Immature natural killer cell (primary cell): ENCODE measurements around the gene TAF4B. TPM values are rescaled to one million over a fixed set of nuclear protein-coding genes. Genes with fewer than 3 reads are reported as not detected.
A peak's percentile ranks its signal among the peaks of the same experiment; 100 is the strongest.
"Not testable (repeated sequence)": the region's sequence is repeated elsewhere in the genome, so short reads cannot be mapped to it uniquely, and the experiment has no call there.

Experiments used
- DNase-seq, 3 donors: peaks; one replicate each; pipeline ENCODE4 v3.0.0; 2022; ENCODE audit warnings: mixed read lengths in 1 of 3
- H3K27ac Mint-ChIP-seq, 6 donors: one replicate each; pipeline ENCODE4 v1.8.0; 2020; ENCODE audit warnings: mixed read lengths in 6 of 6, mild to moderate bottlenecking in 5 of 6, inconsistent platforms in 4 of 6, moderate library complexity in 3 of 6
- H3K27me3 Mint-ChIP-seq, 3 donors: one replicate each; pipeline ENCODE4 v1.8.0; 2020 to 2021; ENCODE audit warnings: low read depth in 3 of 3, mild to moderate bottlenecking in 3 of 3, mixed read lengths in 3 of 3, moderate library complexity in 3 of 3, inconsistent platforms in 1 of 3
- H3K36me3 Mint-ChIP-seq, 3 donors: one replicate each; pipeline ENCODE4 v1.8.0; 2020; ENCODE audit warnings: mixed read lengths in 3 of 3, inconsistent platforms in 2 of 3, mild to moderate bottlenecking in 2 of 3
- H3K4me1 Mint-ChIP-seq, 2 donors: one replicate each; pipeline ENCODE4 v1.8.0; 2020; ENCODE audit warnings: inconsistent platforms in 2 of 2, mild to moderate bottlenecking in 2 of 2, mixed read lengths in 2 of 2, moderate library complexity in 1 of 2
- H3K4me3 Mint-ChIP-seq, 5 donors: one replicate each; pipeline ENCODE4 v1.8.0; 2020; ENCODE audit warnings: mild to moderate bottlenecking in 5 of 5, mixed read lengths in 5 of 5, inconsistent platforms in 3 of 5, moderate library complexity in 3 of 5
- H3K9me3 Mint-ChIP-seq, 6 donors: one replicate each; pipeline ENCODE4 v1.8.0; 2020; ENCODE audit warnings: mild to moderate bottlenecking in 6 of 6, mixed read lengths in 6 of 6, inconsistent platforms in 4 of 6, moderate library complexity in 3 of 6
- polyA plus RNA-seq, 3 donors: library from polyadenylated mRNA; unstranded; fragments of 300-500 nt; fragmentation: Illumina TruSeq; gene quantifications; one replicate each; pipeline ENCODE4 v1.2.3, GENCODE V29; 2021

Gene TAF4B
- polyA plus RNA-seq: 1 to 10 TPM; 1.0 to 2.4 (median 1.1) TPM

- peak; percentile 69 to 76 (median 72) for DNase-seq
- Mint-ChIP-seq H3K9me3 (no peaks in the 10 kb centered on the region), H3K4me3 (peak within 1 kb of the TSS; percentile 87 to 94 (median 91)), H3K27ac (peak within 1 kb of the TSS in 5 of 6 donors; percentile 79 to 89 (median 81)), H3K4me1 (peaks cover 15 to 22% of the 10 kb centered on the region in 2 donors), H3K36me3 (no peaks in the 10 kb centered on the region), H3K27me3 (peaks cover 0 to 21% (median 4%) of the 10 kb centered on the region in 3 donors)
Observed at GRCh38 chr18:26226229-26227050, at the start of gene TAF4B. Gene TAF4B (plus strand): TSS chr18:26226445. CDS start chr18:26226934, 489 bp downstream.

DNA sequence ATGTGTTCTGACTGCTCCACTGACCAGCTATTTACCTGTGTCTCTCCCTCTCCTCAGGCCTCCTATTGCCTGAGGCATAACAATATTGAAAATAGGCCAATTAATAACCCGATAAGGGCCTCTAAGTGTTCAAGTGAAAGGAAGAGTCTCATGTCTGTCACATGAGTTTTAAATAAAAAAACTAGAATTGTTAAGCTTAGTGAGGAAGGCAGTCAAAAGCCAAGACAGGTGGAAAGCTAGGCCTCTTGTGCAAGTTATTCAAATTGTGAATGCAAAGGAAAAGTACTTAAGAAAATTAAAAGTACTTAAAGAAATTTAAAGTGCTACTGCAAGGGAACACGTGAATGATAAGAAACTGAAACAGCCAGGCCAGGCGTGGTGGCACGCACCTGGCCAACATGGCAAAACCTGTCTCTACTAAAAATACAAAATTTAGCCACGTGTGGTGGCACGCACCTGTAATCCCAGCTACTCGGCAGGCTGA lies 44.9 kb upstream of the TAF4B start:
- Mint-ChIP-seq H3K36me3 (no peaks in the 10 kb centered on the region), H3K27me3 (peaks cover 0 to 5% (median 0%) of the 10 kb centered on the region in 3 donors), H3K4me1 (peaks cover 0 to 8% of the 10 kb centered on the region in 2 donors), H3K27ac (no peak overlapping the region), H3K4me3 (no peak overlapping the region), H3K9me3 (no peaks in the 10 kb centered on the region)
- no peak for DNase-seq

DNA sequence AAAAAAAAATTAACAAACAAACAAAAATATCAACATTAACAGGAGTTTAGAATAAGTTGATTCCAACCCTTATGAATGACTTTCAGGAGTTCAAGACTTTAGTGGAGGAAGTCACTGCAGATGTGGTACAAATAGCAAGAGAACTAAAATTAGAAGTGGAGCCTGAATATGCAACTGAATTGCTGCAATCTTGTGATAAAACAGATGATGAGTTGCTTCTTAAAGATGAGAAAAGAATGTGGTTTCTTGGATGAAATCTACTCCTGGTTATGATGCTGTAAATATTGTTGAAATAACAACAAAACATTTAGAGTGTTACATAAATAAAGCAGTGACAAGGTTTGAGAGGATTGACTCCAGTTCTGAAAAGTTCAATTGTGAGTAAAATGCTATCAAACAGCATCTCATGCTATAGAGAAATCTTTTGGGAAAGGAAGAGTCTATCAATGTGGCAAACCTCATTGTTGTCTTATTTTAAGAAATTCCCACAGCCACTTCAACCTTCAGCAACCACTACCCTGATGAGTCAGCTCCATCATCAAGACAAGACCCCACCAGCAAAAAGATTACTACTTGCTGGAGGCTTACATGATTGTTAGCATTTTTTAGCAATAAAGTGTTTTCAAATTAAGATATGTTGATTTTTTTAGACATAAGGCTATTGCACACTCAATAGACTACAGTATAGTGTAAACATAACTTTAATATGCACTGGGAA lies 42.7 kb upstream of the TAF4B start:
- no peaks in the 10 kb centered on the region for H3K9me3 Mint-ChIP-seq
- H3K4me1 Mint-ChIP-seq: peaks cover 0 to 9% of the 10 kb centered on the region in 2 donors
- H3K27ac Mint-ChIP-seq: no peak overlapping the region
- H3K27me3 Mint-ChIP-seq: peaks cover 0 to 2% (median 0%) of the 10 kb centered on the region in 3 donors
- no peaks in the 10 kb centered on the region for H3K36me3 Mint-ChIP-seq
- H3K4me3 Mint-ChIP-seq: no peak overlapping the region
- no peak for DNase-seq

DNA sequence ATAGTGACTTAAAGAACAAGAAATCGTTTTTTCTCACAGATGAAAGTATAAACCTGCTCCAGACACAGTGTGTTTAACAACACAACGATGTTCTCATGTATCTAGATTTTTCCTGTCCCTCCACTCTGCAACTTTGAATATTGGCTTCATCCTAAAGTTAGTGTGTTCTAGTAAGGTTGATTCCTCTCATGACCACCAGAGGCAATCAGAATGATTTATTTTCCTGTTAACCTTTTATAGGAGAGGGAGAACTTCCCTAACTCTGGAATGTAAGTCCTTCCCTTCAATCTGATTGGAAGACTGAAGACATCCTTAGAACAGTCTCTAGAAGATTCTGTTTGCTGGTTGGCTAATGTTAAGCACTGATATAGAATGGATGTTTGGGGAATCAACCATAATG lies 41.0 kb upstream of the TAF4B start:
- H3K4me3 Mint-ChIP-seq: no peak overlapping the region
- H3K27ac Mint-ChIP-seq: no peak overlapping the region
- H3K9me3 Mint-ChIP-seq: no peaks in the 10 kb centered on the region
- H3K36me3 Mint-ChIP-seq: no peaks in the 10 kb centered on the region
- H3K4me1 Mint-ChIP-seq: peaks cover 5 to 23% of the 10 kb centered on the region in 2 donors
- peaks cover 0 to 2% (median 0%) of the 10 kb centered on the region in 3 donors for H3K27me3 Mint-ChIP-seq
- DNase-seq: no peak

DNA sequence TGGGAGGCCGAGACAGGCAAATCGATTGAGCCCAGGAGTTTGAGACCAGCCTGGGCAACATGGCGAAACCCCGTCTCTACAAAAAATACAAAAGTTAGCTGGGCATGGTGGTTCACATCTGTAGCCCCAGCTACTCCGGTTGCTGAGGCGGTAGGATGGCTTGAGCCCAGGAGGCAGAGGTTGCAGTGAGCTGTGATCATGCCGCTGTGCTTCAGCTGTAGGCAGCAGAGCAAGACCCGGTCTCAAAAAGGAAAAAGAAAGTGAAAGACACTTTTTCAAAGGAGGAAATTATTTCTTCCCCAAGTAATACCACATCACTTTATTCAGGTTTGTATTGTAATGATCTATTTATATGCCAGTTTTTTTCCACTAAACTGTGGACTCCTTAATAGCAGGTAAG lies 35.7 kb upstream of the TAF4B start:
- peak; percentile 26 to 34 (median 26) for DNase-seq
- no peaks in the 10 kb centered on the region for H3K36me3 Mint-ChIP-seq
- no peaks in the 10 kb centered on the region for H3K27me3 Mint-ChIP-seq
- H3K4me3 Mint-ChIP-seq: peak overlapping the region; percentile 75 to 85 (median 81)
- no peaks in the 10 kb centered on the region for H3K9me3 Mint-ChIP-seq
- peak overlapping the region; percentile 73 to 85 (median 82) for H3K27ac Mint-ChIP-seq
- peaks cover 11 to 23% of the 10 kb centered on the region in 2 donors for H3K4me1 Mint-ChIP-seq

DNA sequence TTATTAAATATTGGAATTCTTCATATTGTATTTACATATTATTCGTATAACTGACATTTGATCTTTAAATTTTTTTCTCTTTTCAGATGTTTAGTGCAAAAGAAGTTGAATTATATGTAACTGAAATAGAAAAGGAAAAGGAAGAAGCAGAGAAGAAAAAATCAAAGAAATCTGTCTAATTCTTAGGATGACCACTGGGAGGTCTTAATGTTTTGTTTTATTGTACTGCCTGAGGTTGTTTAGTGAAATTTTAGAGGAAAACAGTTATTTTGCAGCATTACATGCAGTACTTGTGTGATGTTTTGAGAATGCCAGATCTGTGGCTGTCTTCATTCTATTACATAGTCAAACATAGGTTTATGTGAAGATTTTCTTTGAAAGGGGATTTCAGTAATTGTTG lies 34.0 kb upstream of the TAF4B start:
- H3K9me3 Mint-ChIP-seq: no peaks in the 10 kb centered on the region

DNA sequence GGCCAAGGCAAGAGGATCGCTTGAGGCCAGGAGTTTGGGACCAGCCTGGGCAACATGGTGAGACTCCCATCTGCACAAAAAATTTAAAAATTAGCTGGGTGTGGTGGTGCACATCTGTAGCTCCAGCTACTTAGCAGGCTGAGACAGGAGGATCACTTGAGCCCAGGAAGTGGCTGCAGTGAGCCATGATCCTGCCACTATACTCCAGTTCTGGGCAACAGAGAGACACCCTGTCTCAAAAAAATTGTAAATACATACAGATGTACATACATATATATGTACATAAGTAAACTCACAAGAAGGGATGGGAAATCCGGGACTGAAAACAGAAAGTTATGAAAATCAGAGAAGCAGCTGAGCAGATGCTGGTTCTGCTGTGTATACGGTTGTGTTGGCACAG lies 29.6 kb upstream of the TAF4B start:
- no peak overlapping the region for H3K27ac Mint-ChIP-seq

More for the DNA sequence above, 34.0 kb upstream of the TAF4B start:
- H3K27ac Mint-ChIP-seq: no peak overlapping the region
- H3K4me3 Mint-ChIP-seq: no peak overlapping the region
- H3K4me1 Mint-ChIP-seq: peaks cover 11 to 23% of the 10 kb centered on the region in 2 donors
- H3K36me3 Mint-ChIP-seq: no peaks in the 10 kb centered on the region
- DNase-seq: no peak
- peaks cover 0 to 5% (median 3%) of the 10 kb centered on the region in 3 donors for H3K27me3 Mint-ChIP-seq

DNA sequence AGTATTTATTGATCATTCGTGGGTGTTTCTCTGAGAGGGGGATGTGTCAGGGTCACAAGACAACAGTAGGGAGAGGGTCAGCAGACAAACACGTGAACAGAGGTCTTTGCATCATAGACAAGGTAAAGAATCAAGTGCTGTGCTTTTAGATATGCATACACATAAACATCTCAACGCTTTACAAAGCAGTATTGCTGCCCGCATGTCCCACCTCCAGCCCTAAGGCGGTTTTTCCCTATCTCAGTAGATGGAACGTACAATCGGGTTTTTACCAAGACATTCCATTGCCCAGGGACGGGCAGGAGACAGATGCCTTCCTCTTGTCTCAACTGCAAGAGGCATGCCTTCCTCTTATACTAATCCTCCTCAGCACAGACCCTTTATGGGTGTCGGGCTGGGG lies 24.2 kb upstream of the TAF4B start:
- not testable (repeated sequence) for H3K27ac Mint-ChIP-seq, H3K36me3 Mint-ChIP-seq, H3K27me3 Mint-ChIP-seq, H3K4me3 Mint-ChIP-seq, H3K4me1 Mint-ChIP-seq, DNase-seq, H3K9me3 Mint-ChIP-seq

More for the DNA sequence above, 29.6 kb upstream of the TAF4B start:
- peaks cover 0 to 3% (median 0%) of the 10 kb centered on the region in 6 donors for H3K9me3 Mint-ChIP-seq
- no peak for DNase-seq
- no peaks in the 10 kb centered on the region for H3K4me1 Mint-ChIP-seq
- no peak overlapping the region for H3K4me3 Mint-ChIP-seq
- H3K27me3 Mint-ChIP-seq: peaks cover 0 to 5% (median 3%) of the 10 kb centered on the region in 3 donors
- H3K36me3 Mint-ChIP-seq: no peaks in the 10 kb centered on the region

- Mint-ChIP-seq H3K36me3 (no peaks in the 10 kb centered on the region), H3K4me3 (no peak overlapping the region), H3K27ac (no peak overlapping the region), H3K27me3 (peaks cover 1 to 5% (median 1%) of the 10 kb centered on the region in 3 donors), H3K4me1 (no peaks in the 10 kb centered on the region), H3K9me3 (peaks cover 0 to 1% (median 0%) of the 10 kb centered on the region in 6 donors)
- DNase-seq: no peak
Observed at GRCh38 chr18:26205318-26205717, 20.9 kb upstream of the TAF4B start.

DNA sequence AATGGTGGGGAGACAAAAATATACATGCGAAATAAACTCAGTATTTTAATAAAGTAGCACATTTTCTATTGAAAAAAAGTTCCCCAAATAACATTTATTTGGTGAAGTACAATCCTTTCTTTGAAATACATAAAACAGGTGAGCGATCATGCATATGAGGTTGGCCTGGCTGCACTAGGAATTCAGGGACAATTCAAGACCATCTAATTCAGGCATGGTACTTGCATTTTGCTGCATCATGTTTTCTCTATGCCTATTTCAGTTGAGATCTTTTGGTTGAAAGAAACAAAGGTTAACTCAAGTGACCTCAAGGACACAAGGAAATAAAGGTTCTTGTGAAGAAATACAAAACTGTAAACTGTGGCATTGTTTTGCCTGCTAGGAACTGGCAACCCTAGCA lies 19.8 kb upstream of the TAF4B start:
- no peak for DNase-seq
- H3K4me3 Mint-ChIP-seq: no peak overlapping the region
- peaks cover 0 to 1% (median 0%) of the 10 kb centered on the region in 6 donors for H3K9me3 Mint-ChIP-seq
- H3K27ac Mint-ChIP-seq: no peak overlapping the region
- H3K27me3 Mint-ChIP-seq: peaks cover 1 to 5% (median 1%) of the 10 kb centered on the region in 3 donors
- H3K36me3 Mint-ChIP-seq: no peaks in the 10 kb centered on the region
- no peaks in the 10 kb centered on the region for H3K4me1 Mint-ChIP-seq

DNA sequence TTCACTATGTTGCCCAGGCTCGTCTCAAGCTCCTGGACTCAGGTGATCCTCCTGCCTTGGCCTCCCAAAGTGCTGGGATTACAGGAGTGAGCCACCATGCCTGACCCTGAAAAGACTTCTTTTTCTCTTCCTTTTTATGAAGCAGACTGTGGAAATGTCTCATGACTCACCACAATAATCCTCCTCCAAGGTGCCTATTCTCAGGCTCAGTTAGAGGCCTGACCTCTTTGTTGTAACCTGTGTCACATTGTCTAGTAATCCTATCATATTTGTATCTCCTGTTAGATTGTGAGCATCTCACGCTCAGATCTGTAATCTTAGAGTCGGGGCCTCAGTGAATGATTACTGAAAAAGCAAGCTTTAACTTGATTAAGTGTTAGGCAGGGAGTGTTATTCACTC lies 18.3 kb upstream of the TAF4B start:
- H3K36me3 Mint-ChIP-seq: no peaks in the 10 kb centered on the region
- H3K9me3 Mint-ChIP-seq: peaks cover 0 to 1% (median 0%) of the 10 kb centered on the region in 6 donors
- peaks cover 1 to 5% (median 1%) of the 10 kb centered on the region in 3 donors for H3K27me3 Mint-ChIP-seq
- no peak overlapping the region for H3K27ac Mint-ChIP-seq
- no peaks in the 10 kb centered on the region for H3K4me1 Mint-ChIP-seq
- DNase-seq: no peak
- no peak overlapping the region for H3K4me3 Mint-ChIP-seq

DNA sequence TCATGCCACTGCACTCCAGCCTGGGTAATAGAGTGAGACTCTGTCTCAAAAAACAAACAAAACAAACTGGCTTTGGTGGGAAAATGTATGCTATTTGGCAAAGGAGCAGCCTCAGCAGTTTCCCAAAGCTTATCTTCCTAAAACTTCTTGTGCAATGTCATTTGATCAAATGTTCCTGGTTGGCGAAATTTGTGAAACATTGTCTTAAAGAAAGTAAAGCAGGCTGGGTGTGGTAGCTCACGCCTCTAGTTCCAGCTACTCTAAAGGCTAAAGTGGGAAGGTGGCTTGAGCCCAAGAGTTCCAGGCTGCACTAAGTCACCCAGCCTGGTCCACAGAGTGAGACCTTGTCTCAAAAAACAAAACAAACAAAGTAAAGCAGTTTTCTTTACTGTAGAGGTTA lies 17.3 kb upstream of the TAF4B start:
- Mint-ChIP-seq H3K9me3 (no peaks in the 10 kb centered on the region), H3K4me1 (no peaks in the 10 kb centered on the region), H3K27me3 (peaks cover 1 to 5% (median 1%) of the 10 kb centered on the region in 3 donors), H3K27ac (no peak overlapping the region), H3K4me3 (no peak overlapping the region), H3K36me3 (no peaks in the 10 kb centered on the region)
- DNase-seq: no peak

DNA sequence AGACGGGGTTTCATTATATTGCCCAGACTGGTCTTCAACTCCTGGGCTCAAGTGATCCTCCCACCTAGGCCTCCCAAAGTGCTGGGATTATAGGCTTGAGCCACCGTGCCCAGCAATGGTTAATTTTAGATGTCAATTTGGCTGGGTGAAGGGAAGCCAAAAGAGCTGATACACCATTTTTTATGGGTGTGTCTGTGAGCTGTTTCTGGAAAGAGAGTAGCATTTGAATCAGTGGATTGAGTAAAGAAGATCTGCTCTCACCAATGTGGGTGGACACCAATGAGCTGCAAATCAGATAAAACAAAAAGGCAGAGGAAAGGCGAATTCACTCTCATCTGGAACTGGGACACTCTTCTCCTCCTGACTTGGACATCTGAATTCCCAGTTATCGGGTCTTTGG lies 16.1 kb upstream of the TAF4B start:
- H3K27ac Mint-ChIP-seq: no peak overlapping the region
- H3K36me3 Mint-ChIP-seq: no peaks in the 10 kb centered on the region
- peaks cover 4 to 8% of the 10 kb centered on the region in 2 donors for H3K4me1 Mint-ChIP-seq
- H3K4me3 Mint-ChIP-seq: no peak overlapping the region
- H3K27me3 Mint-ChIP-seq: peaks cover 1 to 9% (median 4%) of the 10 kb centered on the region in 3 donors
- no peaks in the 10 kb centered on the region for H3K9me3 Mint-ChIP-seq
- no peak for DNase-seq
